Lung (tissue), 12 donors: ENCODE results near the gene PRKN. TPM values are rescaled to one million over a fixed set of nuclear protein-coding genes. Genes with fewer than 3 reads are reported as not detected.

Source experiments
- ATAC-seq: fragments of 200-7000 bp; cut with Tn5 transposase; one replicate; pipeline ENCODE4 v1.9.1; 2020; ENCODE audit warnings: moderate number of reproducible peaks; ENCODE audit not compliant: insufficient read depth, low FRiP score
- DNase-seq, 3 donors: peaks; one replicate each; pipeline ENCODE4 v3.0.0-alpha.2; 2013 to 2017
- H3K27ac ChIP-seq, 2 donors: one replicate each; pipeline ENCODE4 v1.5.1; 2013; ENCODE audit warnings: mild to moderate bottlenecking in 2 of 2, moderate library complexity in 2 of 2, control low read depth in 1 of 2, inconsistent platforms in 1 of 2, low read depth in 1 of 2, low read length in 1 of 2
- H3K27me3 ChIP-seq, 3 donors: one replicate each; pipeline ENCODE4 v1.5.1; 2013; ENCODE audit warnings: low read length in 2 of 3; ENCODE audit not compliant: control insufficient read depth in 3 of 3, insufficient read depth in 3 of 3
- H3K36me3 ChIP-seq, 4 donors: one replicate each; pipeline ENCODE4 v1.5.1; 2013; ENCODE audit warnings: low read length in 4 of 4, mild to moderate bottlenecking in 1 of 4, moderate library complexity in 1 of 4; ENCODE audit not compliant: control insufficient read depth in 4 of 4, insufficient read depth in 4 of 4
- H3K4me1 ChIP-seq, 5 donors: one replicate each; pipeline ENCODE4 v1.5.1; 2013; ENCODE audit warnings: low read length in 5 of 5, mild to moderate bottlenecking in 2 of 5, moderate library complexity in 1 of 5; ENCODE audit not compliant: control insufficient read depth in 5 of 5, insufficient read depth in 5 of 5
- H3K4me3 ChIP-seq: one replicate; pipeline ENCODE4 v1.5.1; 2013; ENCODE audit warnings: mild to moderate bottlenecking, control low read depth, moderate library complexity
- H3K9ac ChIP-seq, 2 donors: one replicate each; pipeline ENCODE4 v1.5.1; 2013; ENCODE audit warnings: low read length in 2 of 2, control low read depth in 1 of 2; ENCODE audit not compliant: insufficient read depth in 1 of 2
- H3K9me3 ChIP-seq, 4 donors: one replicate each; pipeline ENCODE4 v1.5.1; 2013; ENCODE audit warnings: low read length in 3 of 4, mild to moderate bottlenecking in 1 of 4, moderate library complexity in 1 of 4; ENCODE audit not compliant: control insufficient read depth in 4 of 4, insufficient read depth in 3 of 4
- CTCF ChIP-seq: IDR thresholded peaks from 2 replicates; pipeline ENCODE4 v1.5.1; 2012; ENCODE audit warnings: mild to moderate bottlenecking; ENCODE audit errors: control extremely low read depth, extremely low read depth
- WGBS, 2 donors: extraction: QIAGEN DNeasy Blood & Tissue Kit; methylation state at CpG; one replicate each; pipeline ENCODE4 v1.1.7; 2013; 5-methylcytosine and 5-hydroxymethylcytosine counted together
- polyA plus RNA-seq, 2 donors: library from polyadenylated mRNA; stranded (reverse); fragments of 200-250 nt; gene quantifications; one replicate each; pipeline ENCODE4 v1.2.1, GENCODE V29; 2013
- total RNA-seq, 2 donors: library from RNA; depleted of rRNA in 1 of 2; stranded (reverse); fragments of >200 nt in 1 of 2; gene quantifications; one replicate each; pipeline ENCODE4 v1.2.1, GENCODE V29; 2014 to 2021
- donor health status: control.
- donor health status: control.
- donor health status: Bipolar disorder and iron deficiency.
- donor health status: healthy.
- donor health status: DM: yes; HTN: yes; CAD: no.

PRKN gene
- total and polyA plus RNA-seq, 4 donors: 0.27 to 11.2 (median 3.1) TPM

DNA sequence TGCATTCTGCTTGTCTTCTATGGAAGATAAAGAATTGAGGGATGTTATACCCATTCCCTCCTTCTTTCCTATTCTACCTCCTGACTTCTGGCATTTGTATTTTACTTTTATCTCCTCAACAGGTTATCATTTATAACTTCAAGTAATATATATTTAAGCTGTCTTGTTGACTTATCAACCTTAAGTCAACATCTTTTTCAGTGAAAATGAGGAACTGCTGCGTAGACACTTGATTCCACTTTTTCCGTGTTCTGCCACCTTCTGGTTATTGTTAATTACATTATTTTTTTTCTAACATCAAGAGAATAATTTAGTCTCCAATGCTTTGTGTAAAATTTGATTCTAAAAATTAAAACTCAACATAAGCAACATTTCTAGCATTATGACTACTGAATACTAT is 107.5 kb downstream of the PRKN start:
- 41 to 55% methylated on average over 2 of the region's 2 CpGs for WGBS, 2 donors
- Histone ChIP-seq H3K4me1 (peaks cover 0 to 4% (median 0%) of the 10 kb centered on the region in 5 donors), H3K9me3 (no peaks in the 10 kb centered on the region), H3K9ac (no peak overlapping the region), H3K27ac (no peak overlapping the region), H3K36me3 (peaks cover 0 to 2% (median 0%) of the 10 kb centered on the region in 4 donors), H3K27me3 (no peaks in the 10 kb centered on the region), H3K4me3 (no peak overlapping the region)
- ATAC-seq (no peak), DNase-seq (no peak)
- TF ChIP-seq CTCF: no peak

DNA sequence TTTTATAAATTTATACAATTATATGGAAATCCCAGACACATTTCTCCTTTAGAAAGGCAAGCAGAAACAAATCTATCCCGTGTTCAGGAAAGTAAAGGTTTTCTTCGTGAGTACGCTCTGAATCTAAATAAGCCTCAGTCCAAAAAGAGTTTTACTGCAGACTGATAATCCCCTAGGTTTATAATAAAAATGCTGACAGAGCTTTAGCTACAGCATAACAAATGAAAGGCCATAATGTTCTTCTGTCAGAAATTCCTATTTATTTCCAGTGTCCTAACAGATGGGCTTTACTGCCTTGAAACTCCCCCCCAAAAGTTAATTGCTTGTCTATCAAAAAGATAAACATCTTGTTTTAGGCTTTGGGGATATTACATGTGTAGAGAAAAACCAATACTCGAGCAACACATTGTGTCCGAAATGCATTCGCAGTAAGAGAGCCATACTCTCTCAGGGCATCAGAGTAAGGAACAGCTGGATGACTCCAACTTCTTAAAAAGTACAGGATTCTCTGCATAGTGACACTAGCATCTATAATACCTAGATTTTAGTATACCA is 109.0 kb downstream of the PRKN start:
- whole genome bisulfite sequencing, 2 donors: 89 to 93% methylated on average over 6 of the region's 6 CpGs
- ATAC-seq: no peak

GRCh38 chr6:162615016-162615705 is 112.4 kb downstream of the PRKN start:
- Histone ChIP-seq H3K4me1 (peaks cover 0 to 4% (median 0%) of the 10 kb centered on the region in 5 donors), H3K27me3 (no peaks in the 10 kb centered on the region), H3K9ac (no peak overlapping the region), H3K36me3 (no peaks in the 10 kb centered on the region), H3K9me3 (no peaks in the 10 kb centered on the region), H3K27ac (no peak overlapping the region), H3K4me3 (no peak overlapping the region)
- ATAC-seq (no peak), DNase-seq (no peak)
- no peak for TF ChIP-seq CTCF
- 73 to 74% methylated on average over 2 of the region's 2 CpGs for WGBS, 2 donors

More for the DNA sequence above, 109.0 kb downstream of the PRKN start:
- Histone ChIP-seq H3K27me3 (no peaks in the 10 kb centered on the region), H3K9me3 (no peaks in the 10 kb centered on the region), H3K9ac (no peak overlapping the region), H3K4me1 (peaks cover 0 to 4% (median 0%) of the 10 kb centered on the region in 5 donors), H3K27ac (no peak overlapping the region), H3K4me3 (no peak overlapping the region), H3K36me3 (no peaks in the 10 kb centered on the region)
- TF ChIP-seq CTCF: no peak
- DNase-seq: no peak
